HG03469 (cell line): ENCODE data around the gene ARPP19.
"Not testable (repeated sequence)": the region's sequence is repeated elsewhere in the genome, so short reads cannot be mapped to it uniquely, and the experiment has no call there.

ENCODE experiments used
- ATAC-seq: cut with Tn5 transposase; IDR thresholded peaks from one replicate; pipeline ENCODE4 v1.9.1; 2021; ENCODE audit warnings: mild to moderate bottlenecking, moderate library complexity, moderate number of reproducible peaks; ENCODE audit not compliant: unreplicated experiment

ARPP19 gene

DNA sequence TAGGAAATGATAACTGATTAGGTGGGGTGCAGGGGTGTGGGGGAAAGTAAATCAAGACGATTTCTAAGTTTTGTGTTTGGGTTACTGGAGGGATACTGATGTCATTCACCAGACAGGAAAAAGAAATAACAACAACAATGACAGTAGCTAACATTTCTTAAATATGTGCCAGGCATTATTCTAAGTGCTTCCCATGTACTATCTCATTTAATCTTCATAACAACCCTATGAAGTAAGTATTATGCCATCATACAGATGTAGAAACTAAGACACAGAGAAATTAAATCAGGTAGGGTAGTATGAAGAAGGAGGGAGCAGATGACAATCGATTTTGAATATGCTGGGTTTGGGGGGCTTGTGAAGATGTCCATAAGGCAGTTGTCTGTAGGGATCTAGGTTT is 53.5 kb downstream of the ARPP19 start:
- ATAC-seq, result no peak

- no peak for ATAC-seq
Observed at GRCh38 chr15:52514482-52514881, 54.3 kb downstream of the ARPP19 start.

DNA sequence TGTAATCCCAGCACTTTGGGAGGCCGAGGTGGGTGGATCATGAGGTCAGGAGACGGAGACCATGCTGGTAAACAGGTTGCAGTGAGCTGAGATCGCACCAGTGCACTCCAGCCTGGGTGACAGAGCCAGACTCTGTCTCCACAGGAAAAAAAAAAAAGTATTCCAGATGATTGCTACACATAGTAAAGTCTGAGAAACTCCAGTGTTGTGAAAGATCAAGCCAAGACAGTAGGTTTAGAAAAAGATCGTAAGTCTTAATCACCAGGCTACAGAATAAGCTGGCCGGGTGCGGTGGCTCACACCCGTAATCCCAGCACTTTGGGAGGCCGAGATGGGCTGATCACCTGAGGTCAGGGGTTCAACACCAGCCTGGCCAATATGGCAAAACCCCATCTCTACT is 56.0 kb downstream of the ARPP19 start:
- not testable (repeated sequence) for ATAC-seq

GRCh38 chr15:52511084-52511483 is 57.7 kb downstream of the ARPP19 start:
- ATAC-seq, result no peak

DNA sequence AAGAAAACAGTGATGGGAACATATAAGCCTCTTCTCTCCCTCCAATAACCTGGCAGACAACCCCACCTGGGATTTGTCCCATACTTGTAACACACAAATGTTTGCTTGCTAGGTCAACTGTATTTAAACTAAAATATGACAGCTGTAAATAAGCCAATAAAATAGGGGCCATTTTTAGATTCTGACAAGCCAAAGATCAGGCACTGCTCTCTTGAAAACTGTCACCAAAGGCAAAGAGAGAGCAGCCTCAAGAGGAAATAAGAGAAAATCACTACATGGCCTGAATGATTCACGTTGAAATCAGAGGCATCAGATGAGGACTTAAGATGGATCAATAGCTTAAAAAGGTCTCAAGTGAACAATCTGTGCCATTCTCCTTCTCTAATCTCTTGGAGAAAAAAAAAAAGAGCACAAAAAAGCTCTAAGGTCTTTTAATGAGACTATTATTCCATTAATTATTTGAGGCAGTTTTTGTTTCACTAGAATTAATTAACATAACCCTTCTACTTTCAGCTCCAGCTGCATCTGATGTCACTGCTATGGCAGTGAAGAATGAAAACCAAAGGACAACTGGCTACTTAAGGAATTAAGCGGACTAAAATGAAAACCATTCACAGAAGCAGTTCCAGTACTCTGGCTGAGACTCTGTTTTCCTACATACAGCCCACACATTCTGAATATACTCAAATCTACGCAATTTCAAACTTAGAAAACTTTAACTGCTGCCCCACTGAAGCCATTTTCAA is 59.2 kb downstream of the ARPP19 start:
- no peak for ATAC-seq

GRCh38 chr15:52506549-52506948 is 62.3 kb downstream of the ARPP19 start:
- ATAC-seq, result no peak

- ATAC-seq, result no peak
Observed at GRCh38 chr15:52505151-52505550, 63.7 kb downstream of the ARPP19 start.

- peak; percentile 82 for ATAC-seq
Observed at GRCh38 chr15:52503788-52504496, 64.9 kb downstream of the ARPP19 start.

DNA sequence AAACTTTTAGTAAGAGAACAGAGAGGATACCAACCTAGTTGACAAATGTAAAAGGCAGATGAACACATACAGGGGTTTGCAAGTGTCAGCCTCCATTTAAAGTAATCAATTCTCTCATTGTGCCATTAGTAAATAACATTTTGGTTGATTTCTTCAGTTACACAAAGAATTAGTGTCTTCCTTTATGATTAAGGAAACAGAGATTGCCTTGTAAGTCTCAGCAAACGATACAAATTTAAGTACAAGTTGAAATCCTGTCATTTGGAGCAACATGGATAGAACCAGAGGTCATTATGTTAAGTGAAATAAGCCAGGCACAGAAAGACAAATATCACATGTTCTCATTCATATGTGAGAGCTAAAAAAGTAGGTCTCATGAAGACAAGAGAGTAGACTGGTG is 66.2 kb downstream of the ARPP19 start:
- no peak for ATAC-seq

DNA sequence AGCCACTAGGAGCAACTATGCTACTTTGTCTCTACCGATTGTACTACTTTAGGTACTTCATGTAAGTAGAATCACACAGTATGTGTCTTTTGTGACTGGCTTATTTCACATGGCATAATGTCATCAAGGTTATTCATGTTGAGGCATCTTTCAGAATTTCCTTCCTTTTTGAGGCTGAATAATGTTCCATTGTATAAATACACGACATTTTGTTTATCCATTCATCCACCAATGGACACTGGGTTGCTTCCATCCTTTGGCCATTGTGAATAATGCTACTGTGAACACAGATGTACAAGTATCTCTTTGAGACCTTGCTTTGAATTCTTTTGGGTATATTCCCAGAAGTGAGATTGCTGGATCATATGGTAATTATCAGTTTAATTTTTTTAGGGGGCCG is 69.3 kb downstream of the ARPP19 start:
- ATAC-seq, result no peak

DNA sequence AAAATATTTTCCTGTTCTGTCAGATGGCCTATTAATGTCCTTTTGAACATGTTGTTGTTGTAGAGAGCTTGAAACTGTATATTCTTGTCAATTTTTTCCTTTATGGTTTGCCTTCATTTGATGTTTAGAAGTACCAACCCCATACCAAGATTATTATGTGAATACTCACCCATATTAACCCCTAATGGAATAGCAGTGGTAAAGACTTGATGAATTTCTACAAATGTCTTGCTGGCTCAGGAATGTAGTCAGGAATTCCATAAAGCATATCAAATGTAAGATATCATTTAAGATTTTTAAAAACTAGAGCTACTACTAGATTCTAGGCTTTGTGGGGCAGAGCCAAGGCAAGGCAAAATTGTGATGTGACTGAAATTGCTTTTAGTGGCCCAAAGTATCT is 70.1 kb downstream of the ARPP19 start:
- no peak for ATAC-seq
